LNCaP clone FGC (cell line): ENCODE results near the gene EIF4A3.
"Not testable (repeated sequence)": the region's sequence is repeated elsewhere in the genome, so short reads cannot be mapped to it uniquely, and the experiment has no call there.

Experiments used
- DNase-seq: peaks from one replicate; pipeline ENCODE4 v3.0.0-alpha.2; 2011; ENCODE audit warnings: low read depth
- H3K4me3 ChIP-seq: 2 replicates; pipeline ENCODE4 v1.5.1; 2011; ENCODE audit warnings: mild to moderate bottlenecking, low read depth, low read length, control low read depth
- CTCF ChIP-seq: IDR thresholded peaks from 2 replicates; pipeline ENCODE4 v1.5.1; 2012; ENCODE audit warnings: mild to moderate bottlenecking; ENCODE audit not compliant: control insufficient read depth, insufficient read depth; ENCODE audit errors: extremely low read depth

Gene EIF4A3

GRCh38 chr17:80163336-80163735, 16.4 kb upstream of the EIF4A3 start:
- no peak for TF ChIP-seq CTCF
- no peak for DNase-seq
- no peak overlapping the region for H3K4me3 ChIP-seq

GRCh38 chr17:80160536-80160935, 13.6 kb upstream of the EIF4A3 start:
- no peak overlapping the region for H3K4me3 ChIP-seq
- no peak for DNase-seq
- no peak for TF ChIP-seq CTCF

GRCh38 chr17:80158846-80159245, 11.9 kb upstream of the EIF4A3 start:
- no peak for DNase-seq
- TF ChIP-seq CTCF: no peak
- no peak overlapping the region for H3K4me3 ChIP-seq

- not testable (repeated sequence) for DNase-seq, H3K4me3 ChIP-seq
These were observed 8.7 kb upstream of the EIF4A3 start for GRCh38 chr17:80155600-80155999.

GRCh38 chr17:80154166-80154565, 7.2 kb upstream of the EIF4A3 start:
- DNase-seq: no peak

GRCh38 chr17:80153004-80153403, 6.1 kb upstream of the EIF4A3 start:
- H3K4me3 ChIP-seq: no peak overlapping the region
- no peak for TF ChIP-seq CTCF
- DNase-seq: no peak

More at GRCh38 chr17:80154166-80154565, 7.2 kb upstream of the EIF4A3 start:
- H3K4me3 ChIP-seq: no peak overlapping the region
- TF ChIP-seq CTCF: no peak

GRCh38 chr17:80152081-80152702, 5.3 kb upstream of the EIF4A3 start:
- no peak for DNase-seq

More at GRCh38 chr17:80152081-80152702, 5.3 kb upstream of the EIF4A3 start:
- no peak for TF ChIP-seq CTCF
- H3K4me3 ChIP-seq: no peak overlapping the region
